SK-N-SH treated with all-trans-retinoic acid at 6 μM for 48 hours (cell line): ENCODE results near the gene ASCL4.

ENCODE experiments used
- ATAC-seq: fragments of 200-7000 bp; cut with Tn5 transposase; 3 replicates; pipeline ENCODE4 v1.9.1; 2020; ENCODE audit warnings: mild to moderate bottlenecking, moderate library complexity
- ARNTL ChIP-seq: fragments of 450-650 bp; formaldehyde crosslinking; IDR thresholded peaks from 2 replicates; pipeline ENCODE4 v1.5.0; 2020; ENCODE audit warnings: low read depth, mild to moderate bottlenecking, moderate library complexity, borderline replicate concordance
- BACH2 ChIP-seq: fragments of 250-450 bp; sonication (Bioruptor Pico); IDR thresholded peaks from 2 replicates; pipeline ENCODE4 v1.9.0; 2021; ENCODE audit warnings: mild to moderate bottlenecking, borderline replicate concordance
- CREB5 ChIP-seq: fragments of 250-450 bp; sonication (Bioruptor Pico); IDR thresholded peaks from 2 replicates; pipeline ENCODE4 v1.5.1; 2020; ENCODE audit warnings: low read depth, mild to moderate bottlenecking, moderate library complexity
- CSDC2 ChIP-seq: fragments of 250-450 bp; sonication (Bioruptor Pico); IDR thresholded peaks from 2 replicates; pipeline ENCODE4 v1.5.0; 2020; ENCODE audit warnings: mild to moderate bottlenecking, moderate library complexity
- ESRRG ChIP-seq: fragments of 250-450 bp; sonication (Bioruptor Pico); IDR thresholded peaks from 2 replicates; pipeline ENCODE4 v1.6.1; 2021; ENCODE audit warnings: mild to moderate bottlenecking
- ISL1 ChIP-seq: fragments of 250-450 bp; sonication (Bioruptor Pico); IDR thresholded peaks from 2 replicates; pipeline ENCODE4 v2.1.2; 2022; ENCODE audit warnings: mild to moderate bottlenecking, moderate library complexity
- OSR1 ChIP-seq: fragments of 250-450 bp; sonication (Bioruptor Pico); IDR thresholded peaks from 2 replicates; pipeline ENCODE4 v1.8.0; 2022; ENCODE audit warnings: moderate library complexity, mild to moderate bottlenecking, inconsistent platforms
- POU6F1 ChIP-seq: fragments of 250-450 bp; sonication (Bioruptor Pico); IDR thresholded peaks from 2 replicates; pipeline ENCODE4 v1.8.0; 2021; ENCODE audit warnings: low read depth, mild to moderate bottlenecking, moderate library complexity, borderline replicate concordance
- PPARA ChIP-seq: fragments of 250-450 bp; sonication (Bioruptor Pico); IDR thresholded peaks from 2 replicates; pipeline ENCODE4 v1.5.0; 2020; ENCODE audit warnings: mild to moderate bottlenecking, borderline replicate concordance
- RARB ChIP-seq: fragments of 250-450 bp; sonication (Bioruptor Pico); IDR thresholded peaks from 2 replicates; pipeline ENCODE4 v1.8.0; 2021; ENCODE audit warnings: mild to moderate bottlenecking, moderate library complexity
- SNAI2 ChIP-seq: fragments of 250-450 bp; sonication (Bioruptor Pico); IDR thresholded peaks from 2 replicates; pipeline ENCODE4 v1.5.0; 2020; ENCODE audit warnings: mild to moderate bottlenecking, moderate library complexity
- TCF4 ChIP-seq: fragments of 250-450 bp; sonication (Bioruptor Pico); IDR thresholded peaks from 2 replicates; pipeline ENCODE4 v1.8.0; 2021; ENCODE audit warnings: mild to moderate bottlenecking, moderate library complexity, borderline replicate concordance
- TOX ChIP-seq: fragments of 250-450 bp; sonication (Bioruptor Pico); IDR thresholded peaks from 2 replicates; pipeline ENCODE4 v1.8.0; 2021; ENCODE audit warnings: mild to moderate bottlenecking, moderate library complexity, borderline replicate concordance
- TSHZ2 ChIP-seq: fragments of 250-450 bp; sonication (Bioruptor Pico); IDR thresholded peaks from 2 replicates; pipeline ENCODE4 v1.5.0; 2020; ENCODE audit warnings: mild to moderate bottlenecking, moderate library complexity
- ZC3H10 ChIP-seq: fragments of 250-450 bp; sonication (Bioruptor Pico); IDR thresholded peaks from 2 replicates; pipeline ENCODE4 v1.5.1; 2021; ENCODE audit warnings: mild to moderate bottlenecking, moderate library complexity
- ZFP3 ChIP-seq: fragments of 250-450 bp; sonication (Bioruptor Pico); IDR thresholded peaks from 2 replicates; pipeline ENCODE4 v1.5.0; 2020; ENCODE audit warnings: mild to moderate bottlenecking, moderate library complexity
- ZFP30 ChIP-seq: fragments of 450-650 bp; formaldehyde crosslinking; IDR thresholded peaks from 2 replicates; pipeline ENCODE4 v1.5.0; 2022; ENCODE audit warnings: mild to moderate bottlenecking, moderate library complexity
- ZNF565 ChIP-seq: fragments of 450-650 bp; formaldehyde crosslinking; conservative IDR thresholded peaks from 2 replicates; pipeline ENCODE4 v1.5.0; 2020; ENCODE audit warnings: low read depth, mild to moderate bottlenecking, moderate library complexity
- ZNF8 ChIP-seq: fragments of 450-650 bp; formaldehyde crosslinking; IDR thresholded peaks from 2 replicates; pipeline ENCODE4 v1.5.0; 2020; ENCODE audit warnings: mild to moderate bottlenecking, moderate library complexity
- TF ChIP-seq, protein P1 (sequence below): fragments of 250-450 bp; sonication (Bioruptor Pico); IDR thresholded peaks from 2 replicates; pipeline ENCODE4 v1.8.0; 2020; ENCODE audit warnings: mild to moderate bottlenecking, moderate library complexity, borderline replicate concordance

The ASCL4 gene

DNA sequence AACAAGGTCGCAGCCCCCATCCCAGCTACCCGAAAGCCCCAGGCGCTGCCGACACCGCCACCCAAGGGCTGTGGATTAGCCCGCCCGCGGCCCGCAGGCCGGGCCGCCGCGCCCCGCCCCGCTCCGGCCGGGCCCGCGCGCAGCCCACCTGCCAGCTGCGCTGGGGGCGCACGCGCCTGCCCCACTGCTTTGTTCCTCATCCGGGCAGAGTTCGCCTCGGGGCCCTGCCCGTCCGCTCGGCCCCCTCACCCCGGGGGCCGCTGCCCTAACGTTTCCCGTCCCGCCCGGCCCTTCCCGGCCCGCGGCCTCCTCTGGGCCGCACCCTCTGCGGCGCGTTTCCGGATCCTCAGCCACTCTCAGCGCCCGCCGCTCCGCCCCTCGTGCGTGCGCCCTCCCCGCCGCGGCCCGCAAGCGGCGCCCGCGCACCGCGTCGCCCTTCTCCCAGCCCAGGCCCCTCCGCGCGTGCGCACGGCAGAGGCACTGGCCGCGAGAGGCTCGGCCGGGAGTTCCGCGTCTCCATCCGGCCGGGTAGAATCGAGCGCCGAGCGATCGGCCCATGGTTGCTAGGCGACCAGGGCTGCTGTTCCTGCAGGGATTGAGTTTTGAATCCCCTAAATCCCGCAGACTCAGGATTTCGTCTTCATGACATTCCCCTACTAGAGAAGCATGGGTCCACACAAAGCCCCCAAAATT, 13.5 kb upstream of the ASCL4 start, which contains the start of gene PRDM4:
Gene PRDM4 (minus strand): TSS at position 329 of the 693 bp plus-strand sequence. CDS start 622 bp downstream, outside the sequence.
- TF ChIP-seq CSDC2 (CRISPR knock-in tag) (no peak), ZFP30 (CRISPR knock-in tag) (no peak; the same call in 1 of the 2 replicates), ZFP3 (CRISPR knock-in tag) (no peak), TOX (no peak), TSHZ2 (CRISPR knock-in tag) (no peak), ISL1 (CRISPR knock-in tag) (no peak), PPARA (CRISPR knock-in tag) (no peak)
- peak; percentile 94 for ATAC-seq

DNA sequence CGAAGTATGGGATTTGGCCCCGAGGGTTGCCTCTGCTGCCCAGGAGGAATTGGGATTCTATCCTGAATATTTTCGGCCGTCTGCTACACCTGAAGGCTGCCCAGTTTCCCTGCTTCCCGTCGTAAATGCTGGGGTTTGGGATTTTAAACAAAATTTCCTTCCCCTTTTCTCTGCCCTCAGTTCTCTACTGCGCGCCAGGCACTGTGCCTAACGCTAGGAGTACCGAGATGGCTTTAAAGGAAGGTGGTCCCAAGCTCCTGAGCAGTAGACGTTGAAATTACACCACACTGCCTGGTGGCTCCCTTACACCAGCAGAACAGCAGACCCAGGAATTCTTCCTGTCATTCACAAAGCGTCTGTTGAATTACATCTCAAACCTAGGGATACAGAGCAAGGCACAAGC, 13.0 kb upstream of the ASCL4 start:
- ATAC-seq: peak; percentile 54
- TF ChIP-seq OSR1 (CRISPR knock-in tag) (no peak), POU6F1 (CRISPR knock-in tag) (no peak), TSHZ2 (CRISPR knock-in tag) (no peak), ESRRG (CRISPR knock-in tag) (no peak), SNAI2 (no peak)
- TF ChIP-seq, protein P1, sequence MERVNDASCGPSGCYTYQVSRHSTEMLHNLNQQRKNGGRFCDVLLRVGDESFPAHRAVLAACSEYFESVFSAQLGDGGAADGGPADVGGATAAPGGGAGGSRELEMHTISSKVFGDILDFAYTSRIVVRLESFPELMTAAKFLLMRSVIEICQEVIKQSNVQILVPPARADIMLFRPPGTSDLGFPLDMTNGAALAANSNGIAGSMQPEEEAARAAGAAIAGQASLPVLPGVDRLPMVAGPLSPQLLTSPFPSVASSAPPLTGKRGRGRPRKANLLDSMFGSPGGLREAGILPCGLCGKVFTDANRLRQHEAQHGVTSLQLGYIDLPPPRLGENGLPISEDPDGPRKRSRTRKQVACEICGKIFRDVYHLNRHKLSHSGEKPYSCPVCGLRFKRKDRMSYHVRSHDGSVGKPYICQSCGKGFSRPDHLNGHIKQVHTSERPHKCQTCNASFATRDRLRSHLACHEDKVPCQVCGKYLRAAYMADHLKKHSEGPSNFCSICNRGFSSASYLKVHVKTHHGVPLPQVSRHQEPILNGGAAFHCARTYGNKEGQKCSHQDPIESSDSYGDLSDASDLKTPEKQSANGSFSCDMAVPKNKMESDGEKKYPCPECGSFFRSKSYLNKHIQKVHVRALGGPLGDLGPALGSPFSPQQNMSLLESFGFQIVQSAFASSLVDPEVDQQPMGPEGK (CRISPR knock-in tag): no peak

DNA sequence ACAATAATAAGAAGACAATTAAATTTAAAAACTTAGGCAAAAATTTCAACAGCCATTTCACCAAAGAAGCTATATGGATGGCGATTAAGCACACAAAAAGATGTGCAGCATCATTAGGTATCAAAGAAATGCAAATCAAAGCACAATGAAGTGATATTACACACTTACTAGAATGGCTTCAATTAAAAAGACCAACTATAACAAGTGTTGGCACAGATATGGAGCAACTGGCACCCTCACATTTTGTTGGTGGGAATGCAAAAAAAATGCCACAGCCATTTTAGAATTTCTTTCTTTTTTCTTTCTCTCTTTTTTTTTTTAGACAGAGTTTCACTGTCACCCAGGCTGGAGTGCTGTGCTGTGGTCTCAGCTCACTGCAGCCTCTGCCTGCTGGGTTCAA, 11.6 kb upstream of the ASCL4 start:
- no peak for ATAC-seq

DNA sequence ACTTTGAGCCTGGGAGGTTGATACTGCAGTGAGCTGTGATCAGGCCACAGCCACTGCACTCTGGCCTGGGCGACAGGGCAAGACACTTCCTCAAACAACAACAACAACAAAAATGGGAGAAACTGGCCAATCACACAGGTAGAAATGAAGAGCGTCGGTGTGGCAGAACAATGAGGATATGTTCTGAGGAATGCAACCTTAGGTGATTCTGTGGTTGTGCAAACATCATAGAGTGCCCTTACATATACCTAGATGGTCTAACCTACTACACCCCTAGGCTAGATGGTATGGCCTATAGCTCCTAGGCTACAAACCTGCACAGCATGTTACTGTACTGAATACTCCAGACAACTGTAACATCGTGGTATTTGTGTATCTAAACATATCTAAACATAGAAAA, 9.9 kb upstream of the ASCL4 start:
- ATAC-seq: no peak
- TF ChIP-seq ZNF8 (CRISPR knock-in tag) (no peak), ARNTL (CRISPR knock-in tag) (no peak), SNAI2 (no peak), CSDC2 (CRISPR knock-in tag) (no peak), TOX (no peak), POU6F1 (CRISPR knock-in tag) (no peak), TCF4 (no peak), ZFP3 (CRISPR knock-in tag) (no peak), TSHZ2 (CRISPR knock-in tag) (no peak)

More for the DNA sequence above, 11.6 kb upstream of the ASCL4 start:
- TF ChIP-seq CREB5 (CRISPR knock-in tag) (no peak), TOX (no peak), ZNF565 (CRISPR knock-in tag) (no peak), RARB (CRISPR knock-in tag) (no peak), TCF4 (no peak), SNAI2 (no peak), BACH2 (CRISPR knock-in tag) (no peak), ZC3H10 (CRISPR knock-in tag) (no peak)
